ENCODE data around the gene C9.
"Not testable (repeated sequence)": the region's sequence is repeated elsewhere in the genome, so short reads cannot be mapped to it uniquely, and the experiment has no call there.

Gene C9

GRCh38 chr5:39260095-39260494 lies 104.2 kb downstream of the C9 start:
- DNase-seq (ENCODE audit: low spot score), result no peak

- no peak for DNase-seq (ENCODE audit: low spot score)
Observed at GRCh38 chr5:39257554-39257953, 106.7 kb downstream of the C9 start.

- no peak for DNase-seq (ENCODE audit: low spot score)
Observed at GRCh38 chr5:39256477-39257235, 107.6 kb downstream of the C9 start.

GRCh38 chr5:39255406-39255805 lies 108.9 kb downstream of the C9 start:
- DNase-seq (ENCODE audit: low spot score), result no peak

- no peak for DNase-seq (ENCODE audit: low spot score)
Observed at GRCh38 chr5:39254671-39255070, 109.6 kb downstream of the C9 start.

- DNase-seq (ENCODE audit: low spot score), result no peak
Observed at GRCh38 chr5:39253196-39253595, 111.1 kb downstream of the C9 start.

- no peak for DNase-seq (ENCODE audit: low spot score)
Observed at GRCh38 chr5:39249564-39250274, 114.6 kb downstream of the C9 start.

- no peak for DNase-seq (ENCODE audit: low spot score)
Observed at GRCh38 chr5:39249069-39249468, 115.2 kb downstream of the C9 start.

GRCh38 chr5:39240750-39241149 lies 123.5 kb downstream of the C9 start:
- no peak for DNase-seq (ENCODE audit: low spot score)

GRCh38 chr5:39238366-39239105 lies 125.8 kb downstream of the C9 start:
- no peak for DNase-seq (ENCODE audit: low spot score)

- no peak for DNase-seq (ENCODE audit: low spot score)
Observed at GRCh38 chr5:39236718-39237117, 127.6 kb downstream of the C9 start.

GRCh38 chr5:39235648-39236047 lies 128.6 kb downstream of the C9 start:
- DNase-seq (ENCODE audit: low spot score), result no peak

- not testable (repeated sequence) for DNase-seq (ENCODE audit: low spot score)
Observed at GRCh38 chr5:39234494-39234893, 129.8 kb downstream of the C9 start.
